ENCODE data around the gene INPP4A.

INPP4A gene

DNA sequence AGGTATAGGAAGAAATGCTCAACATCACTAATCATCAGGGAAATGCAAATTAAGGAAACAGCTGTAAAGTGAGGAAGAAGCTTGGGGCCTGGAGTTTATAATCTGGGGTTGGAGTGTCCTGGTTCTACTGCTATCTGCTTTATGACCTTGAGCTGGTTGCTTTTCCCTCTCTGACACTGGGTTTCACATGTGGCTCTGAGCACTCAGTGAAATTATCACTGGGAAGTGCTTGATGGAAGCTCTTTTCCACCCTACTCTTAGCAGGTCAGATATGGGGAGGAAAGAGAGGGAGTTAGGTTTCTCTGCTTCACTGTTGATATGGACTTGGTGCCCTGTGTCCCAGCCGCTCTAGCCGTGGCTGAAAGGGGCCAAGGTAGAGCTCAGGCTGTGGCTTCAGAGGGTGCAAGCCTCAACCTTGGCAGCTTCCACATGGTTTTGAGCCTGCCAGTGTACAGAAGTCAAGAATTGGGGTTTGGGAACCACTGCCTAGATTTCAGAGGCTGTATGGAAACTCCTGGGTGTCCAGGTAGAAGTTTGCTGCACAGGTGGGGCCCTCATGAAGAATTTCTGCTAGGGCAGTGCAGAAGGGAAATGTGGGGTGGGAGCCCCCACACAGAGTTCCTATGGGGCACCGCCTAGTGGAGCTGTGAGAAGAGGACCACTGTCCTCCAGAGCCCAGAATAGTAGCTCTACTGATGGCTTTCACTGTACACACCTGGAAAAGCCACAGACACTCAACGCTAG lies 52.3 kb downstream of the INPP4A start:
- no peak for DNase-seq (ENCODE audit: low spot score)

DNA sequence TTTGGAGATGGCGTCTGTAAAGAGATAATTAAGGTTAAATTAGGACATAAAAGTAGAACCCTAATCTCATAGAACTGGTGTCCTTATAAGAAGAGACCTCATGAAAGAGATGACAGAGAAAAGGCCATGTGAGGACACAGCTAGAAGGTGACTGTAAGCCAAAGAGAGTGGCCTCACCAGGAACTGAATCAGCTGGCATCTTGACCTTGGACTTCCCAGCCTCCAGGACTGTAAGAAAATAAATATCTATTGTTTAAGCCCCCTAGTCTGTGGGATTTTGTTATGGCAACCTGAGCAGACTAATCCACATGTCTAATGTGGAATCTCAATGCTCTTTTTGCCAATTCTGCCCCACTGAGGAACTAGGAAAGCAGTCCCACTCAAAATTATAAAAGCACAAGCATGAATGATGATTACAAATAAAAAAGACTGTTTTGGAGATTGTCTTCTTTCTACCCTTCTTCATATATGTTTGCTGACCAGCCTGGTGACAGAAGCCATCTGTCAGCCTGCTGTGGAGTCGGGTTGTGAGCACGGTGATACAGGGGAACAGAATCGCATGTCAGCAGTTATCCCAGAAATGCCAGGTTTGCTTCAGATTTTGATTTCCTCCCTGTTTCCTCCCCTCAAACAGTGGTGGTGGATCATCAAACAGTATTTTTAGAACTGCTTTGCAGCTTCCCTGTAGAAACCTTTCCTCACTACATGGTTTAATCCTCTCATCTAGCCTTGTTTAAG lies 54.2 kb downstream of the INPP4A start:
- no peak for DNase-seq (ENCODE audit: low spot score)

DNA sequence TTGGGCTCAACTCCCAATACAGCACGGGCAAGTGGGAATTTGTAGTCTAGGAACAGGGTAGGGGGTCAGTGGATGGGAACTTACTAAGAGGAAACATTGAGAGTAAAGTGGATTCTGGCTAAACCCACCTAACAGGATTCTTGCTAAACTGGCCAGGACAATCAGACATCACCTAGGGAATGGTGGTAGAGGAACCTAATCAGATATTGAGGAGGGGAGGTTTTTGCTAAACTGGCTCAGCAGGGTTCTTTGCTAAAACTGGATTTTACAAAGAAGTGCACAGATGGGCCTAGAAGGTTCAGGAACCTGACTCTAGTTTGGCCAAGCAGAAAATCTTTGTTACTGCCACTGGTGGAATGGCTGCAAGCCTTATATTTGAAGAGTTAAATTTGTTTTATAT lies 55.9 kb downstream of the INPP4A start:
- DNase-seq (ENCODE audit: low spot score): no peak

DNA sequence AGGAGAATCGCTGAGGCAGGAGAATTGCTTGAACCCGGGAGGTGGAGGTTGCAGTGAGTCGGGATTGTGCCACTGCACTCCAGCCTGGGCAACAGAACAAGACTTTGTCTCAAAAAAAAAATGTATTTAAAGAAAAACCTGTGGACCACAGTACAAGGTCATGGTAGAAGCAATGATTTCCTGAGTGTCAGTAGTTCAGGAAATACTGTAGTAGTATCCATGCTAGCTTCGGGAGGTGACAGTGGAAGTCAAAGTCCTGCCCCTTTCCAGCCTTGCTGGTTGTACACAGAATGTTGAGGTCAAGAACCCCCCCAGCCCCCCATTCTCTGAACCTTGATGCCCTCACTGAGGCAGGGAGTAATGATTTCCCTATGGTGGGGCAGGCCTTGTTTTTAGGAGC lies 56.6 kb downstream of the INPP4A start:
- DNase-seq (ENCODE audit: low spot score): no peak

DNA sequence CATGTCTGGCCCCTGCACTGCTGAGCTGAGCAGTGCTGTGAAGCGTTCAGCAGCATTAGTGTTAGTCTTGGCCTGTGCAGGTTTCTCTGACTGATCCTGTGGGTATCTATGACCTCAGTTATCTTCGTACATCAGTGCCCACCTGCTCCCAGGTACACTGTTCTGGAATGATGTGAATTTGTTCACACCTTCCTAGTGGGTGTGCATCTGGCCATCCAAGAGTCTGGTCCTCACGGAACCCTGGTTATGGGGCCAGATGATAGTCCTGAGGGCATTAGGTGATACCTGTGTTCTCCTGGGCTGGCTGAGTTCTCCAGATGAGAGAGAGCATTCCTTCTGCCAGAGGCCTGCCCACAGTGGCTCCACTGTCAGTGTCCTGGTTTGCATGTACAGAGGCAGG lies 57.2 kb downstream of the INPP4A start:
- DNase-seq (ENCODE audit: low spot score): no peak

DNA sequence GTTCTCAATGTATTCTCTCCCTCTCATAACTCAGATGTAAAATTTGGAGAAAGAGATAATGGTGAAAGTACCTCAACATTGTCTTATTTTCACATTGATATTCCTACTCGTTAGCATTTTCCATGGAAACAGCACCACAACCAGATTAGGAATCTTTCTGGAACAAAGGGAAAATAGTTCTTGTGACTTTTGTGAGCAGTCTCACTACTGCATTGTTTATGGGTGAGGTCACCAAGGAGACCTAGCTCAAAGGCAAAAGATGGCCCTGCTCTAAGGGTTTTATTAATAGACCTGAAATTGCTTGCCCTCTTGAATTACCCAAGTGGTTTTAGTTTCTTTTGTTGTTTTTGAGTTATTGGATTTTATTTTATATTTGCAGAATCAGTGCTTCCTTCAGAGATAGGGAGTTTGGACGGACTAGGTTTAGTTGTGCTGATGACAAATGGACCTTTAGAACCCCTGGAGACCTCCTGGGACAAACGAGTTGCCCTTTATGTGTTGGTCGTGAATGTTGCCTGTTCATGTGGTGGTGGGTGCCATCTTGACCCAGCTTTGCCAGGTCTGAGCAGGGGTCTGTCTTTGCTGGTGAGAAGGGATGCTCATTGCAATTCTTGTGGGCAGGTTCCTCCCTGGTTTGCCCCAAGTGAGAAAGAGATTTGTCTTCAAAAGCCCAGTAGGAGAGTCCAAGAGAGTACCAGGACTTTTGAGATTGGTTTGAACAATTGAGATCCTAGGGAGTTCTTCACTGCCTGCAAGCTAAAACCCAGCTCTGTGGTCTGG lies 58.1 kb downstream of the INPP4A start:
- no peak for DNase-seq (ENCODE audit: low spot score)

DNA sequence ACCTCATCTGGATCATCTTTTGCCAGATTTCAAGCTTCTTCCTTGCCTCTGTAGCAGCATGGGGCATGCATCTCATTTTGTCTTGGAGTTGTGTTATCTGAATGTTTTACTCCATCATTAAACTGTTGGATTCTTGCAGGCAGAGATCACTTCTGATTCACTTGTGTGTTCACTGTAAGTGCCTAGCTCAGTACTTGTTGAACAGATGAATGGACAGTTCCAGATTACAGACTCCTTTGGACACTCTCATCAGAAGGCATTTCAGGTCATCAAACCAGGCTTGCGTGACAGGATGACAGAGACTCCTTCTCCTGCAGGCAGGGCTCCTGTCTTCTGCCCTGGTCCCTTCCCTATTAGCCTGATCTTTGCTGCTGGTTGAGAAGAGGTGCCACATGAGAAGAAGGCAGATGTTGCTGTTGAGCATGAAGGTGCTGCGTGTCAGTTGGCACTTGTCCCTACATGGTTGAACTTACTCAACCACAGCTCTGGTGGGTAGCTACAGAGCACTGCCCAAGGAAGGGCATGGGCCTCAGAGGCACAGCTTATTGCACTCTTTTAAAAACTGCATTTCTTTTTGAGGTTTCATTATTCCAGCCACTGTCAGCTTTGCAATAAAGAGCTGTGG lies 58.9 kb downstream of the INPP4A start:
- DNase-seq (ENCODE audit: low spot score): no peak

DNA sequence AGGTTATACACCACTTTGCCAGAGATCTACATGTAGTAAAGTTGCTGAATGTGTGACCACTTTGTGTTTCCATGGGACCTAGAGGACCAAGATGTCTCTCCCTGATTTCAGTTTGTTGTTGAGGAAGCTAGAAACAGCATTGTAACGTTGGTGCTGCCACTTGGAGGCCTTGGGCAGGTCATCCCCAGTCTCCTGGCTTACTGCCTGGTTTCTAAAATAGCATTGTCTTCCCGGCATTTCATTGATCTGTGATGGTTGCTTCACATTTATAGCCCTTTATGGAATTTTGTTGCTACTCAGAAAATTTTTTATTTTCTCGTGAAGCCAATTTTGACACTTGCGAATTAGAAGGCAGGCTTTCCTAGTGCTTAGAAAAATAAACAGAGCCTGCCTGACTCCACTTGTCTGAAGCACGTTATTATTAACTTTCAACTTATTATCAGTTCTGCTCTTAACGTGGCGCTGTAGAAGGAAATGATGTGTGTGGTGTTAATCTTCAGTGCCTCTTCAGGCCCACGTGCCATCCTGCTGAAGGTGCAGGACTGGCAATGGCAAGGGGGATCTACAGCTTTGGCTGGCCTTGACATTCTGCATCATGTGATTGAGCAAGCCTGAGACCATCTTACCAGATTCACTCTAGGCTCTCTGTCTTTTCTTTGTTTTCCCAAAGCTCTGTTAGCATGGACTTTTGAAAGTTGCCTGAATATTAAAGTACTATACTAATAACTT lies 59.9 kb downstream of the INPP4A start:
- no peak for DNase-seq (ENCODE audit: low spot score)

DNA sequence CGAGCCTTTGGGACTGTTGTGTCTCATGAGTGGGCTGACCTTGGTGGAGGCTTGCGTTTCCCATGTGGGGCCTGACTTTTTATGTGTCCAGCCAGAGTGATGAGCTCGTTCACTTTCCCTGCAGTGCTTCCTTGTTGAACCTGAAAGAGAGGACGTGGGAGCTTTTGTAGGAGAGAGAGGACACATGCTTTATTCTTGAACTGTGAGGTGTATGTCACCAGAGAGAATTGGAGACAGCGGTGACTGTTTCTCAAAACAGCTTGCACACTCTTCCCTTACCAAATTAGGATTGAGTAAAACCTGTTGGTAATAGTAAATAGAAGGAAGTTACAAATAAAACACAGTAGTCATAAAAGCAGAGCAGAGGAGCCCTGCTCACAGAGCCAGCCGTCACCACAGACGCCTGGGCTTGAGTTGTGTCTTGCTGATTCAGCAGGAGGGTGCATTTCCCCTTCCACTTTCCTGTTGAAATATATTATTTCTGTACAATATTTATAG lies 60.7 kb downstream of the INPP4A start:
- no peak for DNase-seq (ENCODE audit: low spot score)

DNA sequence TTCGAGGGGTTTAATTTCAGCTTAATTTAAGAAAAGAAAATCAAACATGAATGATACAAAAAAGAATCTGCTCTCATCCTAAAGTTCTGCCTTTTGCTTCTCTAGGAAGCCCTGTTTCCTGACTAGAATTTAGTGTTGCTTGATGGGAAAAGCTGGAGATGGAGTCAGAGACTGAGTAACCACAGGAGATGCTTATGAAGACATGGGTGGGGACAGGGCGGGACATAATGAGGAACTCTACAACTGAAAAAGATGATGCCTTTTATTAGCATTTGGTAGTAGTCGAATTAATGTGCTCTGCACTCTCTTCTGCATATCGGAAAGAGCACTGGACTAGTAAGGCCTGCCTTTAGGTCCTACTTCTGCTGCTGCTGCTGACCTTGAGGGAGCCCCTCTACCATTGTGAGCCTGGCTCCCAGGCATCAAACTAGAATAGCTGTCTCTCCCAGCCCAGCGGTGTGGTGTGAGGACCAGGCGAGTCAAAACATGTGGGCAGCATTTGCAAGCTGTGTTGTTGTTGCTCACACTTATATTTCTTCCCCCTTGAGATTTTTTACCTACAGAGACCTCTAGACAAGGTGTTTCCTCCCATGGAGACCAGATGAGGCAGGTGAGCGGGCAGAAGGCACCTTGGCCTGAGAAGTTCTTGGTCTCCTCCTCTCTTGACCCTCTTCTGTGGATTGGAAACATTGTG lies 61.5 kb downstream of the INPP4A start:
- no peak for DNase-seq (ENCODE audit: low spot score)

DNA sequence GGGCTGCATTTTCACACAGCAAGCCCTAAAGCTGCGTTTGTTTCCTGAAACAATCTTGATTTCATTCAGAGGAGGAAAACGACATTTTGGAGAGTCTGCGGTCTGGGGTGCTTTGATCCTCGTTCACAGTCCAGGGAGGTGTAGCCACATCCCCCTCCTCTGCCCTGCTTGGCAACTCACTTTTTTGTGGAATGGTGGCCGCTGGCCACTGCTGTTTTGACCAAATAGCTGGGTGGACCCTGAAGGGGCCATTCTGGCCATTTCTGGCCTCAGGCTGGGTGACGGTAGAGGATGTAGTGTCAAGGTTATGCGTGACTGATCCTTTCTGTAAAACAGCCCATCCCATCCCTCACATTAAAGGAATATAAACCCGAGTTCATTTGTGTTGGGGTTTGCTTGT lies 62.2 kb downstream of the INPP4A start:
- DNase-seq (ENCODE audit: low spot score): no peak

DNA sequence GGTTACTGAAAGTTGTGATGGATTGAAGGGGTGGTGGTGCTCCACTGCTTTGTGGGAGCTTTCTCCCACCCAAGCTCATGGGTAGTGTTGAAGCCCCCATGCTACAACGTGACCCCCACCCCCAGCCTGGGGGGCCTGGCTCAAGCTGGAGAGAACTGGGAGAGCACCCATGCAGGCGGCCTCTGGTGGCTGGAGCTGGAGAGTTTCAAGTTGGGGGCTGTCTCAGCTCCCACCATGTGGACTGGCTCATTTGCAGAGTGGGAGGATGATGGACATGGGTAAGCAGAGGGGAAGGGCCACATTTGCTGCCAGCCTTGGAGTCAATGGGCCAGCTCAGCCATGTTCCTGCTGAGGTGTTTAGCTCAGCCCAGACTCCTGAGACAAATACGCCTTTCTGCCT lies 62.8 kb downstream of the INPP4A start:
- no peak for DNase-seq (ENCODE audit: low spot score)

DNA sequence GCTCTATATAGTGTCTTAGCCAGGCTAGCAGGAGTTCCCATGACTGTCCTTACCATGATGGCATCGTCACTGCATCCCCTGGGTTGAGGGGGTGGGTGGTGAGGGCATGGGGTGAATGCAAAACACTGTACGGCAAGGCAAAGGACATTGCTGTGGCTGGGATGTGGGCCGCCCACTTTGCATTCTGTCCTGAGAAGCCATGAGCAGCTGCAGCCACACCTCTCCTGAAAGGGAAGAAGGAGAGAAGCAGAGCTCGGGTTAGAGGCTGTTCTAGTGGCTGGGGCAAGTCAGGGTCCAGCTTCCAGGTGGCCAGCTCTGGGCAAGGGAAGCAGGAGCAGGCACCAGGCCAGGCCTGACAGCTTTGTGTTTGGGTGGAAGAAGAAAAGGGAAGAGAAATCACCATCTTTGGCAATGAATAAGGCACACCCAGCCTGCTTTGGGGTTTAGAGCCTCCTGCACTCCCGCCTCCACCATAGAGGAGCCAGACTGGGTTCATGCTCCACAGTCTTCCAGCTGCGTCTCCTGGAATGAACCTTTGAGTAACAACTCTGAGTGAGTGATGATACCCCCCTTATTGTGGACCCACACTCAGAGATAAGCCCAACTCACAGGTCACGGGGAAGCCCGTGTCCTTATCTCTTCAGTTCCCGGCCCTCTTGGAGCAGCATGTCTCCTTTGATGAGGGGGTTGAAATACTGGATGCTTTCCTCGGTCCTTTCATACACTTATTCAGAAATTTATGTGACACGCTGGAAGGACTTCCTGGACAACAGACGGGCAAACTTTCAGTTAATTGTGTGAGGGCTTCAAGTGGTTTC lies 63.4 kb downstream of the INPP4A start:
- DNase-seq (ENCODE audit: low spot score): no peak

DNA sequence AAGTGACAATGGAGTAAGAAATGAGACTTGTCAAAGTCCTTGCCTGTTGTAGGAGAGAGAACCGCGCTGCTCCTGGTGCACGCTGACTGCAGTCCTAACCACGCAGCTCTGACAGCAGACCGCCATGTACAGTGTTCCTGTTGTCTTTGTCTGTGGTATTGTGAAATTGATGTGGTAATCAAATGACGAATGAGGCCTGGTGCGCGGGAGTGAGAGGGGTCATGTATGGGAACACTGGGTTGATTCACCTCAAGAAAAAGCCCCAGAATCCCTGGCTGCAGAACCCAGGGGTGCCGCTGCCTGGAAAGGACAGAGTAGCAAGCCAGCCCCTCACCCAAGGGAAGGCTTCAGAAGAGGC lies 64.0 kb downstream of the INPP4A start:
- no peak for DNase-seq (ENCODE audit: low spot score)

DNA sequence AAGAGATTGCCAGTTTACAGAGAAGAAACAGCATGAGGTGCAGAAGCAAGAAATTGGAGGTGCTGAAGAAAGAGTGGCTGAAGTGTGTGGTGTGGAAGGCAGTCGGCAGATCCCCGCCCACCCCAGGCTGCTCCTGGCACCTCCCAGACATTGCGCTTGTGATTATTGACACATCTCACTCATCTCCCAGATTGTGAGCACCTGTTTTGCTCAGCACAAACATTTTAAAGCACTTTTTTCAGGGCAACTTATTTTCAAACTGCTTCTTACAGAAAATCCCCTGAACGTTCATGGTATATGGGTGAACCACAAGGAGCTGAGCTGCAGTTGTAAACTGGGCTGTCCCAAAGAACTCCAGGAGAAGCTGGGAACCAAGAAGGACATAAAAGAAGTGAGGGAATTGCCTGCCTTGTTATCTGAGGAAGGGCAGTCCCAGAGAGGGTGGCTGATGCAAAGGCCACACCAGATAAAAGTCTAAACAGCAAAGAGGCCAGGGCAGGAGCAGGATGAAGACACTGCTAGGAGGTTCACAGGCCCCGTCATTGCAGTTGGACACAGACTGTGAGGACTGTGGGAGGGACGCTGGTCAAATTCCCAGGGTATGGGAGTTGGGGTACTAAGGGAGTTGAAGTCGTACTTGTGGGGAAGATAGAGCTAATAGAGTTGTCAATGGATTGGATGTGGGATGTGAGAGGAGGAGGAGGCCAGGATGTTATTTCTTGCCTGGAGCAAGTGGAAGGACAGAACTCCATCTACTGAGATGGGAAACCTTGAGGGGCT lies 65.1 kb downstream of the INPP4A start:
- no peak for DNase-seq (ENCODE audit: low spot score)

DNA sequence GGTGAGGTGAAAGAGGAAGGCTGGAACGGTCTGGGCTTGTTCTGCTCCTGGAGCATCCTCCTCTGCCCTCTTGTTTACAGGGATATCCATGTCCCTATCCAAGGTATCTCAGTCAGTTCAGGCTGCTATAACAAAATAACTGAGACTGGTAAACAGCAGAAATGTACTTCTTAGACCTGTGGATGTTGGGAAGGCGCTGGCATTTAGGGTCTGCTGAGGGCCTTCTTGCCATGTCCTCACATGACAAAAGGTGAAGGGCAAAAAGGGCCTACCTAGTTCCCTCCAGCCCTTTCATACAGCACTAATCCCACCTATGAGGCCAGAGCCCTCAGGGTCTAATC lies 65.6 kb downstream of the INPP4A start:
- DNase-seq (ENCODE audit: low spot score): no peak

DNA sequence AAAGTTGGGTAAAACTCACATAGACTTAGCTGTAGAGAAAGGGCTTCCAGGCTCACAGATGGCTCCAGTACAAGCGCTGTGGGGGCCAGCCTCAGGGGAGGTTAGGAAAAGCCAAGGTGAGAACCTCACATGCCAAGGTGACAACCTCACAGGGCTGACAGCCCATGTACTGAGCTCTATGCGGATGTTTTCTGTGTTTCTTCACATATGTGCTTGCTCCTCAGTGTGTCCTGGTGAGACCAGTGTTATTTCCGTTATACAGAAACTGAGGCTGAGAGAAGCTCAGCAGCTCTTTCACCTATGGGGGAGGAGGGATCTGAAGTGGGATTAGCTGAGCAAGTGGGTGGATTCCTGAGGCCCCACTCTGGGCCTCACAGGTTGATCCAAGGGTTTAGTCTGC lies 67.3 kb downstream of the INPP4A start:
- DNase-seq (ENCODE audit: low spot score): no peak

DNA sequence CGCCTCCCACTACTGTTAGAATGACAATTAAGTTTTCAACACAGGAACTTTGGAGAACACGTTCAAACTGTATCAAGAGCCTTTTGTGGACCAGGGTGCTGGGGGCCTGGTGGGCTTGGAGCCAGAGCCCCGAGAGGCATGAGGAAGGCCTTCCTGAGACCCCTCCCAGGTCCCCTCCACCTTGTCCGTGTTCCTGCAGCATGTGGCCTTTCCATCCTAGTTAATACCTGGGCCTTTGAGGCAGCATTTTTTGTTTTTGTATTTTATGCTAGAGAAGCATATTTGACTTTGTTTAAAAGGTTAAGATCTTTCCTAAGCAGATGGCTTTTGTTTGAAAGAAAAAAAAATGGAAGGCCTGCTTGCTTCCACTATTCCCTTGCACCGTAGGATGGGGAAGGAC lies 68.0 kb downstream of the INPP4A start:
- DNase-seq (ENCODE audit: low spot score): no peak

DNA sequence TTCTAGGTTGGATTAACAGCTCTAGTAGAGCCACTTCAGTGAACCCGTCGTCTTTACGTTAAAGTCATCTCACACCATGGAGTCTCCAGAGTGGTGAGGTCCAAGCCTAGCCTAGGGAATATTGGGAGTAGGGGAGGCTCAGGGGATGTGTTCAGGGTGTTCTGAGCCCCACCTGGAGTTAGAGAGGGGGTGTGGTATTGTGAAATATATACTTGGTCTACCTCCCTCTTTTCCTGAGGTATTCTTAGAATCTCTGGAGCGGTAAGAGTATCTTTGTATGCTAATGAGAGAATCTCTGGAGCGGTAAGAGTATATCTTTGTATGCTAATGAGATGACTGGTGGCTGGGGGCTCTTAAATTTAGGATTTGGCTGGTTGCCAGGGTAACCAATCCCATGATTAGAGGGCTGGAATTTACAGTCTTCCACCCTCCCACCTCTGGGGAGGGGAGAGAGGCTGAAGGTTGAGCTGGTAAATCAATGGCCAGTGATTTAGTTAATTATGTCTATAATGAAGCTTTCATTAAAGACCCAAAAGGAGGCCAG lies 69.5 kb downstream of the INPP4A start:
- DNase-seq (ENCODE audit: low spot score): no peak

Measured in LoVo (cell line).